A549 (cell line): ENCODE results near the gene ADGRL2.

ENCODE experiments used
- CBX2 ChIP-seq: fragments of 200-600 bp; sonication (generic); IDR thresholded peaks from 2 replicates; pipeline ENCODE4 v1.6.1; 2016; ENCODE audit warnings: low read depth, mild to moderate bottlenecking, borderline replicate concordance
- ESRRA ChIP-seq: fragments of 150-350 bp; IDR thresholded peaks from 2 replicates; pipeline ENCODE4 v1.6.1; 2014; ENCODE audit warnings: mild to moderate bottlenecking, low read length, borderline replicate concordance
- HOXB13 ChIP-seq: fragments of 250-450 bp; sonication (Bioruptor Pico); IDR thresholded peaks from 2 replicates; pipeline ENCODE4 v1.5.0; 2020; ENCODE audit warnings: low read depth, mild to moderate bottlenecking, moderate library complexity
- MAFK ChIP-seq: fragments of 450-650 bp; IDR thresholded peaks from 2 replicates; pipeline ENCODE4 v1.6.1; 2014; ENCODE audit not compliant: partially characterized antibody
- MYC ChIP-seq: IDR thresholded peaks from 2 replicates; pipeline ENCODE4 v1.6.1; 2012; ENCODE audit warnings: mild to moderate bottlenecking, inconsistent platforms, low read length, improper control_type of control experiment, borderline replicate concordance
- POLR2A ChIP-seq: IDR thresholded peaks from 2 replicates; pipeline ENCODE4 v1.6.1; 2012; ENCODE audit warnings: mild to moderate bottlenecking, low read length
- POLR2AphosphoS2 ChIP-seq: conservative IDR thresholded peaks from 2 replicates; pipeline ENCODE4 v1.6.1; 2012; ENCODE audit warnings: low read length, improper control_type of control experiment, inconsistent platforms
- RAD21 ChIP-seq, 2 experiments: fragments of >200 bp in 1 of 2; sonication (Bioruptor Twin) in 1 of 2; formaldehyde crosslinking in 1 of 2; IDR thresholded peaks in 1 of 2; conservative IDR thresholded peaks in 1 of 2; 2 replicates in 1 of 2; 3 replicates in 1 of 2; pipeline ENCODE4 v1.6.1; 2012 to 2018; ENCODE audit warnings: inconsistent platforms in 1 of 2
- SMC3 ChIP-seq: fragments of >200 bp; sonication (Bioruptor Twin); formaldehyde crosslinking; IDR thresholded peaks from 3 replicates; pipeline ENCODE4 v1.6.1; 2018; ENCODE audit warnings: inconsistent platforms
- TF ChIP-seq, protein P1 (sequence below): fragments of >200 bp; sonication (Bioruptor Twin); formaldehyde crosslinking; IDR thresholded peaks from 3 replicates; pipeline ENCODE4 v1.5.1; 2016
- TF ChIP-seq, protein P2 (sequence below): IDR thresholded peaks from 2 replicates; pipeline ENCODE4 v1.6.1; 2012
- TF ChIP-seq, protein P3 (sequence below): fragments of 450-650 bp; IDR thresholded peaks from 2 replicates; pipeline ENCODE4 v1.6.1; 2014; ENCODE audit warnings: antibody characterized with exemption
- TF ChIP-seq, protein P4 (sequence below): fragments of 200-600 bp; sonication (generic); IDR thresholded peaks from 2 replicates; pipeline ENCODE4 v1.6.1; 2016; ENCODE audit warnings: antibody characterized with exemption, mild to moderate bottlenecking, moderate library complexity

DNA sequence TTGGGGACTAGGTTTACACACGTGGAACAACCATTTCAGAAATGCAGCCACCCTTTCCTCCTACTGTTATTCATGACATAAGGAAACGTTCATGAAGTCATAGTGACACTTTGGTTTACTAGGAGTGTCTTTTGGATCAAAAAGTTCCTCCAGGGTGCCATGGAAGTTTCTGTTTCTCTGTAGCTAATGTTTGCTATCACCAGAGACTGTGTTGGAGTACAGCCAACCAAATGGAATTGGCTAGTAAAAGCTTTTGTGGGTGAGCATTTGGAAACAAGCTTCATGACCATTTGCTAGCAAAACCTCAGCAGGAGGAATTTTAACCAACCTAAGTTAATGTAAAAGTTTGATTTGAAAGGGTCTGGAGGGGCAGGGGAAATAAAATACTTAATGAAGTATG, 43.9 kb upstream of the ADGRL2 start:
- no peak for TF ChIP-seq HOXB13 (CRISPR knock-in tag)
- no peak for TF ChIP-seq MAFK
- TF ChIP-seq, protein P1, sequence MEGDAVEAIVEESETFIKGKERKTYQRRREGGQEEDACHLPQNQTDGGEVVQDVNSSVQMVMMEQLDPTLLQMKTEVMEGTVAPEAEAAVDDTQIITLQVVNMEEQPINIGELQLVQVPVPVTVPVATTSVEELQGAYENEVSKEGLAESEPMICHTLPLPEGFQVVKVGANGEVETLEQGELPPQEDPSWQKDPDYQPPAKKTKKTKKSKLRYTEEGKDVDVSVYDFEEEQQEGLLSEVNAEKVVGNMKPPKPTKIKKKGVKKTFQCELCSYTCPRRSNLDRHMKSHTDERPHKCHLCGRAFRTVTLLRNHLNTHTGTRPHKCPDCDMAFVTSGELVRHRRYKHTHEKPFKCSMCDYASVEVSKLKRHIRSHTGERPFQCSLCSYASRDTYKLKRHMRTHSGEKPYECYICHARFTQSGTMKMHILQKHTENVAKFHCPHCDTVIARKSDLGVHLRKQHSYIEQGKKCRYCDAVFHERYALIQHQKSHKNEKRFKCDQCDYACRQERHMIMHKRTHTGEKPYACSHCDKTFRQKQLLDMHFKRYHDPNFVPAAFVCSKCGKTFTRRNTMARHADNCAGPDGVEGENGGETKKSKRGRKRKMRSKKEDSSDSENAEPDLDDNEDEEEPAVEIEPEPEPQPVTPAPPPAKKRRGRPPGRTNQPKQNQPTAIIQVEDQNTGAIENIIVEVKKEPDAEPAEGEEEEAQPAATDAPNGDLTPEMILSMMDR = no peak
- TF ChIP-seq, protein P2, sequence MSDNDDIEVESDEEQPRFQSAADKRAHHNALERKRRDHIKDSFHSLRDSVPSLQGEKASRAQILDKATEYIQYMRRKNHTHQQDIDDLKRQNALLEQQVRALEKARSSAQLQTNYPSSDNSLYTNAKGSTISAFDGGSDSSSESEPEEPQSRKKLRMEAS = no peak
- TF ChIP-seq RAD21 (conservative IDR thresholded peaks at IDR 0.05 in 1 of 2, IDR thresholded peaks at IDR 0.05 in 1 of 2) = no peak
- TF ChIP-seq MYC = no peak
- TF ChIP-seq, protein P3, sequence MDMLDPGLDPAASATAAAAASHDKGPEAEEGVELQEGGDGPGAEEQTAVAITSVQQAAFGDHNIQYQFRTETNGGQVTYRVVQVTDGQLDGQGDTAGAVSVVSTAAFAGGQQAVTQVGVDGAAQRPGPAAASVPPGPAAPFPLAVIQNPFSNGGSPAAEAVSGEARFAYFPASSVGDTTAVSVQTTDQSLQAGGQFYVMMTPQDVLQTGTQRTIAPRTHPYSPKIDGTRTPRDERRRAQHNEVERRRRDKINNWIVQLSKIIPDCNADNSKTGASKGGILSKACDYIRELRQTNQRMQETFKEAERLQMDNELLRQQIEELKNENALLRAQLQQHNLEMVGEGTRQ = no peak
- no peak for TF ChIP-seq SMC3
- no peak for TF ChIP-seq CBX2
- TF ChIP-seq POLR2A = no peak
- TF ChIP-seq, protein P4, sequence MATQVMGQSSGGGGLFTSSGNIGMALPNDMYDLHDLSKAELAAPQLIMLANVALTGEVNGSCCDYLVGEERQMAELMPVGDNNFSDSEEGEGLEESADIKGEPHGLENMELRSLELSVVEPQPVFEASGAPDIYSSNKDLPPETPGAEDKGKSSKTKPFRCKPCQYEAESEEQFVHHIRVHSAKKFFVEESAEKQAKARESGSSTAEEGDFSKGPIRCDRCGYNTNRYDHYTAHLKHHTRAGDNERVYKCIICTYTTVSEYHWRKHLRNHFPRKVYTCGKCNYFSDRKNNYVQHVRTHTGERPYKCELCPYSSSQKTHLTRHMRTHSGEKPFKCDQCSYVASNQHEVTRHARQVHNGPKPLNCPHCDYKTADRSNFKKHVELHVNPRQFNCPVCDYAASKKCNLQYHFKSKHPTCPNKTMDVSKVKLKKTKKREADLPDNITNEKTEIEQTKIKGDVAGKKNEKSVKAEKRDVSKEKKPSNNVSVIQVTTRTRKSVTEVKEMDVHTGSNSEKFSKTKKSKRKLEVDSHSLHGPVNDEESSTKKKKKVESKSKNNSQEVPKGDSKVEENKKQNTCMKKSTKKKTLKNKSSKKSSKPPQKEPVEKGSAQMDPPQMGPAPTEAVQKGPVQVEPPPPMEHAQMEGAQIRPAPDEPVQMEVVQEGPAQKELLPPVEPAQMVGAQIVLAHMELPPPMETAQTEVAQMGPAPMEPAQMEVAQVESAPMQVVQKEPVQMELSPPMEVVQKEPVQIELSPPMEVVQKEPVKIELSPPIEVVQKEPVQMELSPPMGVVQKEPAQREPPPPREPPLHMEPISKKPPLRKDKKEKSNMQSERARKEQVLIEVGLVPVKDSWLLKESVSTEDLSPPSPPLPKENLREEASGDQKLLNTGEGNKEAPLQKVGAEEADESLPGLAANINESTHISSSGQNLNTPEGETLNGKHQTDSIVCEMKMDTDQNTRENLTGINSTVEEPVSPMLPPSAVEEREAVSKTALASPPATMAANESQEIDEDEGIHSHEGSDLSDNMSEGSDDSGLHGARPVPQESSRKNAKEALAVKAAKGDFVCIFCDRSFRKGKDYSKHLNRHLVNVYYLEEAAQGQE = no peak
- no peak for TF ChIP-seq ESRRA
- no peak for TF ChIP-seq POLR2AphosphoS2
